HepG2 (cell line): Measurements from ENCODE around the gene CARD9. TPM values are rescaled to one million over a fixed set of nuclear protein-coding genes. Genes with fewer than 3 reads are reported as not detected.

Source experiments
- ARID4A ChIP-seq: sonication (generic); formaldehyde crosslinking; IDR thresholded peaks from 2 replicates; pipeline ENCODE4 v1.5.0; 2020; ENCODE audit warnings: mild to moderate bottlenecking, missing genetic modification reagents, borderline replicate concordance
- ATF1 ChIP-seq: IDR thresholded peaks from 2 replicates; pipeline ENCODE4 v1.6.1; 2016; ENCODE audit warnings: mild to moderate bottlenecking, control low read depth
- CEBPG ChIP-seq: IDR thresholded peaks from 2 replicates; pipeline ENCODE4 v1.6.1; 2016
- CENPX ChIP-seq: sonication (generic); formaldehyde crosslinking; IDR thresholded peaks from 2 replicates; pipeline ENCODE4 v1.9.0; 2021; ENCODE audit warnings: mild to moderate bottlenecking, missing genetic modification reagents, moderate library complexity
- ESRRA ChIP-seq: sonication (generic); formaldehyde crosslinking; IDR thresholded peaks from 2 replicates; pipeline ENCODE4 v1.5.1; 2020; ENCODE audit warnings: mild to moderate bottlenecking, low read depth, missing genetic modification reagents
- FOXO1 ChIP-seq: sonication (generic); formaldehyde crosslinking; IDR thresholded peaks from 2 replicates; pipeline ENCODE4 v1.4.0; 2020; ENCODE audit warnings: missing genetic modification reagents
- ISX ChIP-seq: sonication (generic); formaldehyde crosslinking; conservative IDR thresholded peaks from 2 replicates; pipeline ENCODE4 v1.5.0; 2020; ENCODE audit warnings: missing genetic modification reagents
- NBN ChIP-seq: fragments of 450-650 bp; conservative IDR thresholded peaks from 2 replicates; pipeline ENCODE4 v1.6.1; 2017
- RFXANK ChIP-seq: IDR thresholded peaks from 2 replicates; pipeline ENCODE4 v1.6.1; 2016
- SOX13 ChIP-seq, 3 experiments: fragments of 450-650 bp in 1 of 3; sonication (generic) in 1 of 3; formaldehyde crosslinking in 1 of 3; IDR thresholded peaks in 2 of 3; conservative IDR thresholded peaks in 1 of 3; 2 replicates each; pipeline versions ENCODE4 v1.5.0 to v1.6.1; 2016 to 2020; ENCODE audit warnings: antibody characterized with exemption in 1 of 3, mild to moderate bottlenecking in 1 of 3, missing compliant biosample characterization in 1 of 3, missing genetic modification reagents in 1 of 3, moderate library complexity in 1 of 3
- SRY ChIP-seq: sonication (generic); formaldehyde crosslinking; IDR thresholded peaks from 2 replicates; pipeline ENCODE4 v1.8.0; 2022; ENCODE audit warnings: mild to moderate bottlenecking, missing genetic modification reagents
- ZBTB37 ChIP-seq: sonication (generic); formaldehyde crosslinking; IDR thresholded peaks from 2 replicates; pipeline ENCODE4 v1.4.0; 2020; ENCODE audit warnings: mild to moderate bottlenecking, missing genetic modification reagents
- ZBTB44 ChIP-seq: sonication (generic); formaldehyde crosslinking; IDR thresholded peaks from 2 replicates; pipeline ENCODE4 v1.4.0; 2020; ENCODE audit warnings: missing genetic modification reagents
- ZNF296 ChIP-seq: sonication (generic); formaldehyde crosslinking; conservative IDR thresholded peaks from 2 replicates; pipeline ENCODE4 v1.5.0; 2020; ENCODE audit warnings: mild to moderate bottlenecking, missing genetic modification reagents
- ZNF441 ChIP-seq: sonication (generic); formaldehyde crosslinking; IDR thresholded peaks from 2 replicates; pipeline ENCODE4 v1.7.0; 2021; ENCODE audit warnings: missing genetic modification reagents, borderline replicate concordance
- ZNF597 ChIP-seq: sonication (generic); formaldehyde crosslinking; IDR thresholded peaks from 2 replicates; pipeline ENCODE4 v1.5.0; 2020; ENCODE audit warnings: missing genetic modification reagents
- ZNF619 ChIP-seq: sonication (generic); formaldehyde crosslinking; IDR thresholded peaks from 2 replicates; pipeline ENCODE4 v1.4.0; 2020; ENCODE audit warnings: mild to moderate bottlenecking, missing genetic modification reagents
- ZNF674 ChIP-seq: sonication (generic); formaldehyde crosslinking; IDR thresholded peaks from 2 replicates; pipeline ENCODE4 v1.5.0; 2020; ENCODE audit warnings: low read depth, mild to moderate bottlenecking, missing genetic modification reagents
- ZNF704 ChIP-seq: sonication (generic); formaldehyde crosslinking; IDR thresholded peaks from 2 replicates; pipeline ENCODE4 v1.8.1; 2023; ENCODE audit warnings: mild to moderate bottlenecking, inconsistent platforms, moderate library complexity, missing genetic modification reagents, borderline replicate concordance
- ZNF713 ChIP-seq: sonication (generic); formaldehyde crosslinking; IDR thresholded peaks from 2 replicates; pipeline ENCODE4 v1.4.0; 2020; ENCODE audit warnings: mild to moderate bottlenecking, missing genetic modification reagents
- polyA plus RNA-seq, 8 experiments: library from polyadenylated mRNA; depleted of rRNA in 3 of 8; stranded (reverse) in 7 of 8; unstranded in 1 of 8; fragments of >200 nt; fragmentation: Illumina TruSeq in 4 of 8; extraction: Trizol in 4 of 8; gene quantifications; 2 replicates each; pipeline versions ENCODE4 v1.2.1 to v1.2.3, GENCODE V29; 2011 to 2016; ENCODE audit warnings: low read depth in 4 of 8, missing spikeins in 1 of 8, mixed read lengths in 1 of 8; ENCODE audit not compliant: insufficient read depth in 1 of 8
- total RNA-seq, 5 experiments: library from RNA; depleted of rRNA; stranded (reverse); fragments of >200 nt; fragmentation: Illumina TruSeq; extraction: Trizol; gene quantifications; 2 replicates each; pipeline ENCODE4 v1.2.3, GENCODE V29; 2016; ENCODE audit warnings: low read depth in 1 of 5

The CARD9 gene
- total and polyA plus RNA-seq, 2 of the 13 experiments (the other 11 are each of a cell fraction or from before 2014, with no cell fraction given): 3.3 to 7.4 TPM

- TF ChIP-seq NBN (no peak), ISX (CRISPR knock-in tag) (no peak), ZNF713 (CRISPR knock-in tag) (0 out of 2 replicates have a peak, but pooled peaks have one; percentile 39), CENPX (CRISPR knock-in tag) (no peak), ZBTB37 (CRISPR knock-in tag) (no peak), ZBTB44 (CRISPR knock-in tag) (no peak), ZNF296 (CRISPR knock-in tag) (no peak; the same call in 1 of the 2 replicates), CEBPG (CRISPR knock-in tag) (peak; percentile 99), ZNF674 (CRISPR knock-in tag) (no peak), ESRRA (CRISPR knock-in tag) (no peak), RFXANK (CRISPR knock-in tag) (no peak), ZNF597 (CRISPR knock-in tag) (no peak), ZNF704 (CRISPR knock-in tag) (no peak), ARID4A (CRISPR knock-in tag) (peak; percentile 80; the same call in 1 of the 2 replicates), SRY (CRISPR knock-in tag) (no peak; the same call in 1 of the 2 replicates), FOXO1 (CRISPR knock-in tag) (no peak), ATF1 (CRISPR knock-in tag) (no peak), ZNF441 (no peak), SOX13 (IDR thresholded peaks at IDR 0.05) (no peak), SOX13 (CRISPR knock-in tag; conservative IDR thresholded peaks at IDR 0.05 in 1 of 2, IDR thresholded peaks at IDR 0.05 in 1 of 2) (peak in 1 of 2 experiments; percentile 30; a peak in 1 of 4 replicates), ZNF619 (CRISPR knock-in tag) (no peak)
Measured at GRCh38 chr9:136372561-136373299, 739 bp downstream of the CARD9 start (continued).
